Colonic mucosa (tissue), 4 donors: ENCODE data around the gene PLAAT4. TPM values are rescaled to one million over a fixed set of nuclear protein-coding genes. Genes with fewer than 3 reads are reported as not detected.
A peak's percentile ranks its signal among the peaks of the same experiment; 100 is the strongest.

Source experiments
- DNase-seq: peaks from one replicate; pipeline ENCODE4 v3.0.0-alpha.2; 2020
- H3K27ac ChIP-seq: fragments of 200-600 bp; one replicate; pipeline ENCODE4 v1.8.0; 2021
- H3K27me3 ChIP-seq: fragments of 200-600 bp; one replicate; pipeline ENCODE4 v1.8.0; 2021
- H3K36me3 ChIP-seq: fragments of 200-600 bp; one replicate; pipeline ENCODE4 v1.8.0; 2021
- H3K4me1 ChIP-seq: fragments of 200-600 bp; one replicate; pipeline ENCODE4 v1.8.0; 2021; ENCODE audit warnings: mild to moderate bottlenecking
- H3K4me3 ChIP-seq: fragments of 200-600 bp; one replicate; pipeline ENCODE4 v1.8.0; 2021
- H3K9ac ChIP-seq, 2 donors: one replicate each; pipeline ENCODE4 v1.7.0; 2013; ENCODE audit warnings: control low read depth in 2 of 2, low read depth in 2 of 2, low read length in 2 of 2
- H3K9me3 ChIP-seq: fragments of 200-600 bp; one replicate; pipeline ENCODE4 v1.8.0; 2021
- CTCF ChIP-seq: fragments of 200-600 bp; IDR thresholded peaks from one replicate; pipeline ENCODE4 v1.8.0; 2022; ENCODE audit warnings: antibody characterized with exemption, mild to moderate bottlenecking
- intact Hi-C: fragments of 100-400 bp; cut with DNase I; formaldehyde crosslinking; loops from one replicate; pipeline ENCODE4 v1.14.1; 2022
- total RNA-seq, 2 donors: library from RNA; stranded (reverse); fragmentation: NEBNext Ultra II Directional in 1 of 2; extraction: Animal tissue kit (Norgen Biotek cat#: 25700) in 1 of 2; gene quantifications; one replicate each; pipeline ENCODE4 v1.2.1, GENCODE V29; 2021
- donor health status: healthy.
- donor health status: DM: no; HTN: no; CAD: no.
- donor health status: DM: no; HTN: no; CAD: no.

The PLAAT4 gene
- total RNA-seq, 2 donors from 2014 or later, result 9.9 to 40.7 TPM

- no peaks in the 10 kb centered on the region for H3K36me3 ChIP-seq
- intact Hi-C loops, result no loop called here
- H3K27me3 ChIP-seq, result no peaks in the 10 kb centered on the region
- H3K27ac ChIP-seq, result no peak within 1 kb of the TSS
- DNase-seq, result no peak
- H3K9me3 ChIP-seq, result no peaks in the 10 kb centered on the region
- peak within 1 kb of the TSS in 1 of 2 donors; percentile 53 for H3K9ac ChIP-seq
- no peak for TF ChIP-seq CTCF
- H3K4me1 ChIP-seq, result no peaks in the 10 kb centered on the region
- no peak within 1 kb of the TSS for H3K4me3 ChIP-seq
Measured at GRCh38 chr11:63505857-63506528, 30.6 kb upstream of the PLAAT4 start, which contains the start of gene LGALS12. Gene LGALS12 (plus strand): TSS chr11:63506084. CDS start chr11:63506459, 375 bp downstream.

- H3K27ac ChIP-seq, result no peak overlapping the region
- H3K9ac ChIP-seq, result peak overlapping the region in 1 of 2 donors; percentile 53
- H3K4me3 ChIP-seq, result no peak overlapping the region
- DNase-seq, result no peak
- intact Hi-C loops, result no loop called here
- no peaks in the 10 kb centered on the region for H3K36me3 ChIP-seq
- H3K27me3 ChIP-seq, result no peaks in the 10 kb centered on the region
- no peaks in the 10 kb centered on the region for H3K4me1 ChIP-seq
- TF ChIP-seq CTCF, result no peak
- no peaks in the 10 kb centered on the region for H3K9me3 ChIP-seq
Measured at GRCh38 chr11:63506876-63507275, 29.7 kb upstream of the PLAAT4 start.

GRCh38 chr11:63507511-63507910, 29.1 kb upstream of the PLAAT4 start:
- no peak for TF ChIP-seq CTCF
- DNase-seq, result no peak
- Histone ChIP-seq H3K4me1 (no peaks in the 10 kb centered on the region), H3K27ac (no peak overlapping the region), H3K4me3 (no peak overlapping the region), H3K36me3 (no peaks in the 10 kb centered on the region), H3K9me3 (no peaks in the 10 kb centered on the region), H3K9ac (no peak overlapping the region), H3K27me3 (no peaks in the 10 kb centered on the region)
- intact Hi-C loops, result no loop called here

- peak overlapping the region in 1 of 2 donors; percentile 12 for H3K9ac ChIP-seq
- intact Hi-C loops, result no loop called here
- H3K27me3 ChIP-seq, result no peaks in the 10 kb centered on the region
- H3K27ac ChIP-seq, result no peak overlapping the region
- H3K36me3 ChIP-seq, result no peaks in the 10 kb centered on the region
- no peaks in the 10 kb centered on the region for H3K4me1 ChIP-seq
- no peak overlapping the region for H3K4me3 ChIP-seq
- no peaks in the 10 kb centered on the region for H3K9me3 ChIP-seq
- DNase-seq, result peak; percentile 42
- no peak for TF ChIP-seq CTCF
Measured at GRCh38 chr11:63508009-63508408, 28.6 kb upstream of the PLAAT4 start.

- DNase-seq, result no peak
- no peaks in the 10 kb centered on the region for H3K9me3 ChIP-seq
- H3K36me3 ChIP-seq, result no peaks in the 10 kb centered on the region
- no peak overlapping the region for H3K4me3 ChIP-seq
- no peaks in the 10 kb centered on the region for H3K4me1 ChIP-seq
- intact Hi-C loops, result no loop called here
- H3K27me3 ChIP-seq, result no peaks in the 10 kb centered on the region
- TF ChIP-seq CTCF, result no peak
- no peak overlapping the region for H3K9ac ChIP-seq
- H3K27ac ChIP-seq, result no peak overlapping the region
Measured at GRCh38 chr11:63508745-63509144, 27.9 kb upstream of the PLAAT4 start.
